Activated CD8-positive, alpha-beta memory T cell treated with anti-CD3 and anti-CD28 coated beads for 24 hours (primary cell): ENCODE measurements around the gene SEC24B.

Experiments used
- DNase-seq: peaks from one replicate; pipeline ENCODE4 v3.0.0-alpha.2; 2020

The SEC24B gene

DNA sequence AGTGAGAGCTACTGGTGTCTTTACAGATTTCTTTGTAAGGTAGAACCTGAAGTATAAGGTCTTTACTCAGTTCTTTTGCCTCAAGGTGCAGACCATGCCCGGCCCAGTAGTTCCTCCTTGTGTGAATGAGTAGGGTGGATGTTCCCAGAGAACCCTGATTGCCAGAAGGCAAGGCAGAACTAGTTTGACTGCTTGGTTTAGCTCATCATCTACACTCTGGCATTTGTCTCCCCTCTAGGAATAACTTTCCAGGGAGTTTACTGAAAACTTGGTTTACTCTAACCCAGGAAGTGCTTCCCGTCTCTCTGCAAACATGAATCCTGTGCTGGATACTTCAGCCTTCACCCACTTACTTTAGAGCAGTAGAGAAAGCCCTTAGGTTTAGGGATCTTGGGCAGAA, 155.5 kb downstream of the SEC24B start:
- DNase-seq = no peak

DNA sequence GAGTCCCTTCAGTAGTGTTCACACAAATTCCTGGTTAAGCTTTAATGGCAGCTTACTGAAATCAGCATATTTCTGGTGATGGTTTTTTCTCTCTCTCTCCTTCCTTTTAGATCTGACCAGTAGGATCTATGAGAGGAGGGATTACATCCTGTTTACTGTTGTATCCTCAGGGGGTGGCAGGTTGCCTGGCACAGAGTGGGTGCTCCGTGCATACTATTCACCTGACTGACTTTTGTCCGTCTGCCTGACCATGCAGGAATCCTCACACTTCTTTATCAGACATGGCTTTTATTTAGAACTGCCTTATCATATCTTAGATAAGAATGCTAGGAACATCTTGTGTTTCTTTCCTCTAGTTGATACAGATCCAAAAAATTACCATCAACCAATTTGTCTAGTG, 156.0 kb downstream of the SEC24B start:
- DNase-seq = no peak
